ENCODE data around the gene SLIT3.

Gene SLIT3

DNA sequence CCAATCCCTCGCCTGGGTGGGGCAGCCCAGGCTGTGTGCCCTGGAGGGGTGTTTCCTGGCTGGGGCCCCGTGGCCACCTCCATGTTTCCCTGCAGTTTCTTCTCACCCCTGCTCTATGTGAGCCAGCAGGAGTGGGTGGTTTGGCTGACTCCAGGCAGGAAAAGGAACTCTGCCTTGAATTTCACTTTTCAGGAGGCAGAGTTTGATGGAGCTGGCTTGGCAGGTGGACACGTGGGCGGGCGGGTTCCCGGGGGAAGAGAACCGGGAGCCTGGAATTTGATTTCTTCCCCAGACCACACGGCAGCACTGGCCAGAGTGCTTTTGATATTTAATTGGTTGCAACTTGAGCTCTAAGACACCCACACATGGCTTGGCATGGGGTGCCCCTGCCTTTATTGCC, 601.9 kb downstream of the SLIT3 start:
- no peak for DNase-seq
- in situ Hi-C loops (cut with HindIII; ENCODE audit: low pct_ligation_motif_present, low sequenced_read_pairs): no loop called here
- Histone ChIP-seq H3K36me3 (replicated peaks) (no peaks in the 10 kb centered on the region), H3K27me3 (replicated peaks) (no peaks in the 10 kb centered on the region), H3K27ac (no peak overlapping the region), H3K4me3 (ENCODE audit: low read depth, low read length) (no peak overlapping the region)
- TF ChIP-seq, protein P1, sequence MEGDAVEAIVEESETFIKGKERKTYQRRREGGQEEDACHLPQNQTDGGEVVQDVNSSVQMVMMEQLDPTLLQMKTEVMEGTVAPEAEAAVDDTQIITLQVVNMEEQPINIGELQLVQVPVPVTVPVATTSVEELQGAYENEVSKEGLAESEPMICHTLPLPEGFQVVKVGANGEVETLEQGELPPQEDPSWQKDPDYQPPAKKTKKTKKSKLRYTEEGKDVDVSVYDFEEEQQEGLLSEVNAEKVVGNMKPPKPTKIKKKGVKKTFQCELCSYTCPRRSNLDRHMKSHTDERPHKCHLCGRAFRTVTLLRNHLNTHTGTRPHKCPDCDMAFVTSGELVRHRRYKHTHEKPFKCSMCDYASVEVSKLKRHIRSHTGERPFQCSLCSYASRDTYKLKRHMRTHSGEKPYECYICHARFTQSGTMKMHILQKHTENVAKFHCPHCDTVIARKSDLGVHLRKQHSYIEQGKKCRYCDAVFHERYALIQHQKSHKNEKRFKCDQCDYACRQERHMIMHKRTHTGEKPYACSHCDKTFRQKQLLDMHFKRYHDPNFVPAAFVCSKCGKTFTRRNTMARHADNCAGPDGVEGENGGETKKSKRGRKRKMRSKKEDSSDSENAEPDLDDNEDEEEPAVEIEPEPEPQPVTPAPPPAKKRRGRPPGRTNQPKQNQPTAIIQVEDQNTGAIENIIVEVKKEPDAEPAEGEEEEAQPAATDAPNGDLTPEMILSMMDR (IDR thresholded peaks at IDR 0.05; ENCODE audit: low read depth, low read length, missing control alignments): no peak

DNA sequence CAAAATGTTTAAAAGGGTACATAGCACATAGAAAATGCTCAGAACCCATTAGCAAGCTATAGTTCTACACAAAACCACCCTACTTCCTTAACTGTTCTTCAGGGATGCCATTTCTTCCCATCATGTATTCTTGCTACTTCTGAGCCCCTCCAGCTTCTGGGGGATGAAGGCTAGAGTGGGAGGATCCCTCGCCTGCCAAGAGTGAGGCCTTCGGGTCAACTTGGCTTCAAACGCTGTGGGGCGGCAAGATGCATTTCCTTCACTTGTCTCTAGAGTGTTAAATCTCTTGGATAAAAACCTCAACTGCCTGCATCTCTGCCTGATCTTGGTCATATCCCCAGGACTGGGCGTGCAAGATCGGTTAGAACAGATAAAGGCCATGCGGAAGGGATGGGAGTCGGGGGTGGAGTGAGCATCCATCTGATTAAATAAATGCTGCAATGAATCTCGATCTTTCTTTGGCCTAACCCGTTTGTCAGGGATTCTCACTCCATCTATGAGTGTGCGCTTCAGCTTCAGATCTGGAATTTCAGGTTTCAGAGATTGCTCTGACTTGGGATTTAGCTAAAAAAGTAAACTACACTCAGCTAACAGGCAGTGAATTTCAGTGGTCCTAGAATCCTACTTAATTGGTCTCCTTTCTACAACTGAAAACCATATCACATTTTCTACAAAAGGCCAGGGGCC, 603.8 kb downstream of the SLIT3 start:
- in situ Hi-C loops (cut with HindIII; ENCODE audit: low pct_ligation_motif_present, low sequenced_read_pairs): no loop called here
- no peaks in the 10 kb centered on the region for H3K36me3 ChIP-seq (replicated peaks)
- H3K27me3 ChIP-seq (replicated peaks): no peaks in the 10 kb centered on the region
- no peak for DNase-seq
- TF ChIP-seq, protein P1 (IDR thresholded peaks at IDR 0.05; ENCODE audit: low read depth, low read length, missing control alignments): no peak
- H3K4me3 ChIP-seq (ENCODE audit: low read depth, low read length): no peak overlapping the region
- H3K27ac ChIP-seq: no peak overlapping the region

DNA sequence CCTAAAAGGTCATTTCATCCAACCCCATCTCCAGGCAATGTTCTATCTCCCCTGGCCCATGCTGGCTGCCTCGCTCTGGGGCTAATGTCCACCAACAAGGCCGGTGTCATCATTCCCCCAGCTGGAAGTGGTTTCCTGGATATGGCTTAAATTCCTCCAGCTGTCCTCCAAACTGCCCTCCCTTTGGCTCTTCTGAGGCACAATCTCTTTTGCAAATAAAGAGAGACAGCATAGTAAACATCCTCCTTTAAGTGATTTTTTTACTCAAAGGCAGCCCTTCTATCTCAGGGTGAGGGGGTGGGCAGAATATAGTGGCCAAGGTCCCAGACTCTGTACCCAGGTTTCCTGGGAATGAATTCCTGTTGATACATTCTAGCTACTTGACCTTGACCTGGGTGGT, 604.3 kb downstream of the SLIT3 start:
- DNase-seq: no peak
- TF ChIP-seq, protein P1 (IDR thresholded peaks at IDR 0.05; ENCODE audit: low read depth, low read length, missing control alignments): no peak
- H3K27me3 ChIP-seq (replicated peaks): no peaks in the 10 kb centered on the region
- H3K4me3 ChIP-seq (ENCODE audit: low read depth, low read length): no peak overlapping the region
- in situ Hi-C loops (cut with HindIII; ENCODE audit: low pct_ligation_motif_present, low sequenced_read_pairs): no loop called here
- H3K36me3 ChIP-seq (replicated peaks): no peaks in the 10 kb centered on the region
- H3K27ac ChIP-seq: no peak overlapping the region

DNA sequence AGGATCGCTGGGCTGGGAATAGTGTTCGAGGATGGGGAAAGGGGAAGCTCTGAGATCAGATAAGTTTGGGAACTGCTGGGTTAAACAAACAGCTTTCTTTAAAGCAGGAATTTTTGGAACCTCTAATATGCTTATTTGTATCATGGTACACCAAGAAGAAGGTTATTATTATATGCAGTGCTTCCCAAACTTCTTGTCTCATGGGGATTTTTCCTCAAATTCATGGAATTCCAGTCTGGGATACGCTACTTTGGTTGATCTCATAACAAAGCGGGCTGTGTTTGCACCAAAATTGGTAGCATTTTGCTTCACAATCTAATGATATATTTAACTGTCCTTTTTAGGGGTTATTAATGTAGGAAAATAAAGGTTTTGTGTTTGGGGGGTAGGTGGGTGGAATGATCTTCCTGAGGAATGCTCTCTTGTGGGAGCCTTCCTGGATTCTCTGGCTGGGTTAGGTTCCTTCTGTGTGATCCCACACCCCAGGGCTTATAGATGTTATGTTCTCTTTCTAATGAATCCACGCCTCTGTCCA, 605.6 kb downstream of the SLIT3 start:
- H3K36me3 ChIP-seq (replicated peaks): no peaks in the 10 kb centered on the region
- in situ Hi-C loops (cut with HindIII; ENCODE audit: low pct_ligation_motif_present, low sequenced_read_pairs): no loop called here
- TF ChIP-seq, protein P1 (IDR thresholded peaks at IDR 0.05; ENCODE audit: low read depth, low read length, missing control alignments): no peak
- H3K27ac ChIP-seq: no peak overlapping the region
- H3K27me3 ChIP-seq (replicated peaks): no peaks in the 10 kb centered on the region
- H3K4me3 ChIP-seq (ENCODE audit: low read depth, low read length): no peak overlapping the region
- DNase-seq: no peak

DNA sequence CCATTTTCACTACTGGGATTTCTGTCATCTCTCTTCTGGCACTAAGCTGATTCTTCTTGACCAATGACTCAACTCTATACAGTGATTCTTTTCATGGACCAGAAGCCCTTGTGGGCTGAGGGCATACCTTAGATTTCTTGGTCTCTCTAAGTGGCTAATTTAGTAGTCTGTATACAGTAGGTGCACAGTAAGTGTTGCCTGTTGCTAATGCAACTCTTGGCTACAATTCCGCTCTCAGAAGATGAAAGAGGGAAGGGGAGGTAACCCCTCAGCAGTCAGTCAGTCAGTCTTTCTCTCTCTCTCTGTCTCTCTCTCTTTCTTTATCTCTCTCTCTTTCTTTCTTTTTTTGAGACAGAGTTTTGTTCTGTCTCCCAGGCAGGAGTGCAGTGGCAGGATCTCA, 606.6 kb downstream of the SLIT3 start:
- no peak for DNase-seq
- no peak overlapping the region for H3K4me3 ChIP-seq (ENCODE audit: low read depth, low read length)
- in situ Hi-C loops (cut with HindIII; ENCODE audit: low pct_ligation_motif_present, low sequenced_read_pairs): no loop called here
- no peaks in the 10 kb centered on the region for H3K36me3 ChIP-seq (replicated peaks)
- TF ChIP-seq, protein P1 (IDR thresholded peaks at IDR 0.05; ENCODE audit: low read depth, low read length, missing control alignments): no peak
- no peaks in the 10 kb centered on the region for H3K27me3 ChIP-seq (replicated peaks)
- H3K27ac ChIP-seq: no peak overlapping the region

DNA sequence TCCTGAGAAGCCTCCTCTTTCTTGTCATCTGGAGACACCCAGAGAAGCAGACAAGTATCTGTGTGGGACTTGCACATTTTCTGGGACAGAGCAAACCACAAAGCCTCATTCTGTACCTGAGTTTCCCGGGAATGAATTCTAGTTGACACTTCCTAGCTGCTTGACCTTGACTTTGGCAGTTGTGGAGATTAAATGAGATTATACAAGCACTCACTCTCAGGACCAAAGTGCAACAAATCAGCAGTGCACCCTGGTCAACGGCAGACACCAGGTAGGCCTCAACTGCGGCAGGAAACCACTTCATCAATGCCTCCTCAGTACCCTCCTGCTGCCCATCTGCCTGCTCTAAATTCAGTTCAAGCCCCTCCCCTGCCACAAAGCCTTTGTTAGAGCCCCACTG, 607.1 kb downstream of the SLIT3 start:
- Histone ChIP-seq H3K27me3 (replicated peaks) (no peaks in the 10 kb centered on the region), H3K27ac (no peak overlapping the region), H3K4me3 (ENCODE audit: low read depth, low read length) (no peak overlapping the region), H3K36me3 (replicated peaks) (no peaks in the 10 kb centered on the region)
- in situ Hi-C loops (cut with HindIII; ENCODE audit: low pct_ligation_motif_present, low sequenced_read_pairs): no loop called here
- DNase-seq: no peak
- TF ChIP-seq, protein P1 (IDR thresholded peaks at IDR 0.05; ENCODE audit: low read depth, low read length, missing control alignments): no peak
